Right atrium auricular region (tissue), 2 donors: Measurements from ENCODE around the gene WDFY2. TPM values are rescaled to one million over a fixed set of nuclear protein-coding genes. Genes with fewer than 3 reads are reported as not detected.
A peak's percentile ranks its signal among the peaks of the same experiment; 100 is the strongest.

Source experiments
- DNase-seq: peaks from one replicate; pipeline ENCODE4 v3.0.0-alpha.2; 2019; ENCODE audit warnings: low spot score
- H3K27ac ChIP-seq, 2 donors: fragments of 200-600 bp; sonication (generic); 1 replicate in 1 of 2; 2 replicates in 1 of 2; pipeline ENCODE4 v1.5.1; 2016 to 2019
- H3K27me3 ChIP-seq, 2 donors: fragments of 200-600 bp; sonication (generic); one replicate each; pipeline versions ENCODE4 v1.5.1 to v1.6.0; 2017 to 2019
- H3K36me3 ChIP-seq: fragments of 200-600 bp; sonication (generic); one replicate; pipeline ENCODE4 v1.5.1; 2016
- H3K4me1 ChIP-seq, 2 donors: fragments of 200-600 bp; sonication (generic); one replicate each; pipeline versions ENCODE4 v1.5.1 to v1.6.0; 2017 to 2019
- H3K4me3 ChIP-seq, 2 donors: fragments of 200-600 bp; sonication (generic); 1 replicate in 1 of 2; 2 replicates in 1 of 2; pipeline ENCODE4 v1.5.1; 2017 to 2019; ENCODE audit warnings: mild to moderate bottlenecking in 1 of 2, moderate library complexity in 1 of 2
- H3K9me3 ChIP-seq, 2 donors: fragments of 200-600 bp; sonication (generic); one replicate each; pipeline ENCODE4 v1.5.1; 2019
- total RNA-seq, 2 donors: library from RNA; depleted of rRNA; stranded (reverse); fragments of >200 nt; gene quantifications; one replicate each; pipeline ENCODE4 v1.1.0, GENCODE V29; 2016
- TF ChIP-seq, protein P1 (sequence below), 2 donors: fragments of 200-600 bp; sonication (generic); IDR thresholded peaks; one replicate each; pipeline ENCODE4 v1.5.1; 2019; ENCODE audit warnings: antibody characterized with exemption in 2 of 2

WDFY2 gene
- total RNA-seq, 2 donors from 2014 or later, result 2.3 to 3.8 TPM

DNA sequence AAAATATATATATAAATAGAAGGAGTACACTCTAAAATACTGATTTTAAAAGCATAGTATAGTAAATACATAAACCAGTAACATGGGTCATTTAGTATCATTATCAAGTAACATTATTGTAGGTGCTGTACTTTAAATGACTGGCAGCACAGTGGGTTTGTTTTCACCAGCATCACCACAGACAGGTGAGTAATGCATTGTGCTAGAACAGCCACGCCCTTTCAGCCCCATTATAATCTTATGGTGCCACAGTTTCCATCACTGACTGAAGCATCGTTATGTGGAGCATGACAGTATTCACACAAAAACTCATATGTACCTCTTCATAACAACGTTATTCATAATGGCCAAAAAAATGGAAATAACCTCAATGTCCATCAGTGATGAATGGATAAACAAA is 131.4 kb downstream of the WDFY2 start:
- Histone ChIP-seq H3K9me3 (no peaks in the 10 kb centered on the region), H3K4me1 (no peaks in the 10 kb centered on the region), H3K27me3 (no peaks in the 10 kb centered on the region), H3K4me3 (no peak overlapping the region), H3K36me3 (no peaks in the 10 kb centered on the region), H3K27ac (no peak overlapping the region)
- TF ChIP-seq, protein P1, sequence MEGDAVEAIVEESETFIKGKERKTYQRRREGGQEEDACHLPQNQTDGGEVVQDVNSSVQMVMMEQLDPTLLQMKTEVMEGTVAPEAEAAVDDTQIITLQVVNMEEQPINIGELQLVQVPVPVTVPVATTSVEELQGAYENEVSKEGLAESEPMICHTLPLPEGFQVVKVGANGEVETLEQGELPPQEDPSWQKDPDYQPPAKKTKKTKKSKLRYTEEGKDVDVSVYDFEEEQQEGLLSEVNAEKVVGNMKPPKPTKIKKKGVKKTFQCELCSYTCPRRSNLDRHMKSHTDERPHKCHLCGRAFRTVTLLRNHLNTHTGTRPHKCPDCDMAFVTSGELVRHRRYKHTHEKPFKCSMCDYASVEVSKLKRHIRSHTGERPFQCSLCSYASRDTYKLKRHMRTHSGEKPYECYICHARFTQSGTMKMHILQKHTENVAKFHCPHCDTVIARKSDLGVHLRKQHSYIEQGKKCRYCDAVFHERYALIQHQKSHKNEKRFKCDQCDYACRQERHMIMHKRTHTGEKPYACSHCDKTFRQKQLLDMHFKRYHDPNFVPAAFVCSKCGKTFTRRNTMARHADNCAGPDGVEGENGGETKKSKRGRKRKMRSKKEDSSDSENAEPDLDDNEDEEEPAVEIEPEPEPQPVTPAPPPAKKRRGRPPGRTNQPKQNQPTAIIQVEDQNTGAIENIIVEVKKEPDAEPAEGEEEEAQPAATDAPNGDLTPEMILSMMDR (IDR thresholded peaks at IDR 0.05), result no peak
- DNase-seq, result no peak

DNA sequence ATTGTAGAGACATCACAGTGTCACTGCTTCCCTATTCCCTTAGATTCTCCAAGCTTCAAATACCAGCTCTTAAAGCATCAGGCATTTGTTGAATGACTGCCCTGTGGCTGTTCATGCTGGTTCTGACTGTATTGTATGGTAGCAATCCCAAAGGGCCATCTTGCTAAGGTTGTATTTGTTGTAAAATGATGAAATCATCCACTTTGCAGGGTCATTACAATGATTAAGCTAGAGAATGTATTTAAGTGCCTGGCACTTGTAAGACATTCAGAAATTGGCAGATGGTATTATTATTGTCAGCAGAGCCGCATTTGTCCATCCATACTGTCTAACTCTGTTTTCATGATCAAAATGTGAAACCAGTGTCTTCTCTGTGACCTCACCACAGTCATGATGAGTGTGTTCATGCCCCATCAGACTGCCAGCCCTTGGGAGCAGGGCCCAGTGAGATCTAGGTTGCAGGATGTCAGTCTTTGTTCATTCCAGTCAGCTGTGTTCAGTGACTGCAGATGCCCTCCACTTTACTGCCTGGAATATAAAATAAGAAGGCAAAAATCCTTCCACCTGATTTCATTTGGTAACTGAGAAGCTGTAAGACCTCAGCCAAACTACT is 133.6 kb downstream of the WDFY2 start:
- TF ChIP-seq, protein P1 (IDR thresholded peaks at IDR 0.05), result no peak
- Histone ChIP-seq H3K4me3 (no peak overlapping the region), H3K36me3 (no peaks in the 10 kb centered on the region), H3K27me3 (no peaks in the 10 kb centered on the region), H3K4me1 (peaks cover 0 to 12% of the 10 kb centered on the region in 2 donors), H3K9me3 (no peaks in the 10 kb centered on the region), H3K27ac (no peak overlapping the region)
- no peak for DNase-seq

DNA sequence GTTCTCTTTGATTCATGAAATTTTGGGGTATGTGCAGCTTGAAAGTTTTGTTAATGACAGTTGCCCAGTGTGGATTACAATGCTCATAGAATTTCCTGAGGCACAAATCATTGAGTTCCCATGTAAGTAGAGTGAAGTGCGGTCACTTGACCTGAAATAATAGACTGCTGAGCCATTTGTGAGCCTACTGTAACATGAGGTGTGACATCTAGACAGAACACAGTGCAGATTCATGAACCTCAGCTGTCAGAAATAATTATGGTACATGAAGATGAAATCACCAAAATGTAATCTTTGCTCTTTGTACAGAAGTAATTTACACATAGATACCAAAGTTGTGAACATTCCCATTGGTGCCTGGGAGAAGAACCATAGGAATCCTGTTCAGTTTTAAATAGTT is 135.1 kb downstream of the WDFY2 start:
- H3K4me3 ChIP-seq, result no peak overlapping the region
- no peaks in the 10 kb centered on the region for H3K27me3 ChIP-seq
- H3K4me1 ChIP-seq, result peaks cover 0 to 12% of the 10 kb centered on the region in 2 donors
- no peaks in the 10 kb centered on the region for H3K9me3 ChIP-seq
- TF ChIP-seq, protein P1 (IDR thresholded peaks at IDR 0.05), result no peak
- DNase-seq, result no peak
- H3K27ac ChIP-seq, result peak overlapping the region in 1 of 2 donors; percentile 10
- H3K36me3 ChIP-seq, result no peaks in the 10 kb centered on the region

DNA sequence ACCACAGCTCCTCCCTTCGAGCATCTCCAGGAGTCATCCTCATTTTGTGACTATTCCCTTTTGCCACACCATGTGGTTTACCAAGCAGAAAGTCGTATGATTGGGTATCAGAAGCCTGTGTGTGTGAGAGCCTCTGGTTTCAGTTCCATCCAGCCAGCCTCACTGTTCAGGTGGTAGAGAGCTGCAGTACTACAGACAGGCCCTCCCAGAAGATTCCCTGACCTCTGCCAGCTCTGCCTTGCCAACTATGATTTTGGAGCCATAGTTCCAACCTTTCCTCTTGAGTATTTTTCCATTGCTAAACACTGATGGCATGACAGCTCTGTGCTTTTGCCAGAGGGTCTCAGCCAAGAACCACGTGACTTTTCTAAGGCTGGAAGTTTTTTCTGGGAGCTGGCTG is 137.2 kb downstream of the WDFY2 start:
- peaks cover 0 to 19% of the 10 kb centered on the region in 2 donors for H3K4me1 ChIP-seq
- TF ChIP-seq, protein P1 (IDR thresholded peaks at IDR 0.05), result no peak

DNA sequence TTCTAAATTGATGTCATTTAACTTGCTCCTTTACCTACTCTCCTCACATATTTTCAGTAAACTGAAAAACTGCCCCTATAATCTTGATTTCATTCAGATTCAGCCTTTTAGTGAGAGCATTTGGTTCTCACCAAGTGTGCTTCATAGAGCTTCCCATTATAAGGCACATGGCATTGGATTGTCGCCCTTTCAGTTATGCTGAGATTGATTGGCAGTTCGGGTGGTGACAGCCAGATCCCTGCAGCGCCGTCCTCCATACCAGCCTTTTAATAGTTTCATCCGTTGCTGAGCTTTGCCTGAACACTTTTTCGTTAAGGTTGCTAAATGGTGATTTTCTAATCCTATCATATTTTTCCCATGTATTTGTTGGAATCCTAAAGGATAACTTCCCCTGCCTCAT is 139.3 kb downstream of the WDFY2 start:
- Histone ChIP-seq H3K4me1 (peaks cover 0 to 25% of the 10 kb centered on the region in 2 donors), H3K36me3 (no peaks in the 10 kb centered on the region), H3K27ac (no peak overlapping the region), H3K27me3 (no peaks in the 10 kb centered on the region), H3K9me3 (no peaks in the 10 kb centered on the region), H3K4me3 (no peak overlapping the region)
- TF ChIP-seq, protein P1 (IDR thresholded peaks at IDR 0.05), result no peak
- DNase-seq, result no peak

More for the DNA sequence above, 137.2 kb downstream of the WDFY2 start:
- Histone ChIP-seq H3K4me3 (no peak overlapping the region), H3K27me3 (no peaks in the 10 kb centered on the region), H3K36me3 (no peaks in the 10 kb centered on the region), H3K9me3 (no peaks in the 10 kb centered on the region), H3K27ac (peak overlapping the region; percentile 33 to 50)
- DNase-seq, result no peak

DNA sequence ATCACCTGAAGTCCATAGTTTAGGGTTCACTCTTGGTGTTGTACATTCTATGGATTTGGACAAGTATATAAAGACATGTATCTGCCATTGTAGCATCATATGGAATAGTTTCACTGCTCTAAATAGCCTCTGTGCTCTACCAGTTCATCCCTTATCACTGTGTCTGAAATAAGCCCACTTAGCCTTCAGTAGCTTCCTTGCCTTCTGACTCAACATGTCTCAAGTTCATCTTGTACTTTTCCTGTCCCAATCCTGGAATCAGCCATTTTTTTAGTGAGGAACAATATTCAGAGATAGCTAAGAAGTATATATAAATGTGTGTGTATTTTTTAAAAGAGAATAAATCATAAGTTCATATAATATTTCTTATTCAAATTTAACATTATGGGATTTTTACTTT is 140.5 kb downstream of the WDFY2 start:
- Histone ChIP-seq H3K4me1 (peaks cover 0 to 32% of the 10 kb centered on the region in 2 donors), H3K27me3 (no peaks in the 10 kb centered on the region), H3K36me3 (no peaks in the 10 kb centered on the region), H3K9me3 (no peaks in the 10 kb centered on the region), H3K27ac (no peak overlapping the region), H3K4me3 (no peak overlapping the region)
- TF ChIP-seq, protein P1 (IDR thresholded peaks at IDR 0.05), result no peak
- DNase-seq, result no peak
